ENCODE data around the gene NCKAP1. TPM values are rescaled to one million over a fixed set of nuclear protein-coding genes. Genes with fewer than 3 reads are reported as not detected.

The NCKAP1 gene
- polyA plus RNA-seq, 1 of the 3 experiments (the other 2 are of a cell fraction): 64.0 TPM

DNA sequence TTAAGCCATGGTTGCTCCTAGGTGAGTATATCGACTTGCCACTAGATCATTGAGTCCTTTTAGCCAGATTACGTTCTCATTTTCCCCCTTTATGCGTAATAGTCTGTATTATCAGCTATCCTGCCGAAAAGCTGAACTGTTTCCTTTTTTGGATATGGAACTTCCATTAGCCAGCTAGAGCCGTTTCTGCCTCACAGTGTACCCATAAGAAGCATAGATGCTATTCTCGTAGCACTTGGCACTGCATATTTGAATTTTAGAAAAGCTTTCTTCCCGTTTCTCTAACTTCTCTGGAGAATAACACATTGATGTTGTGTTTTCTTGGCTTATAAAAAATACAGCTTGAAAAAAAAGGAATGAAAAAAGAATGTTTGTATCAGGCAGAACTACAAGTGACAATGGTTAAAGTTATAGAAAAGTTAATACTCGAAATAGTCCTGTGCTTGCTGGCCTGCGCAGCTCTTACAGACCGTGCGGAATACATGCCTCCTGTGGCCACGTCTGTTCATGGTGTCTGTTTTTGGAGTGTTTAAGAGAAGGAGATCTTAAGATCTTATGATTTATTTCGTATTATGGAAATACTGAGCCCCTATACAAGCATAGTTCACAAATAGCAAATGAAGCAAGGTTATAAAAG, 41.0 kb upstream of the NCKAP1 start (continued):
- TF ChIP-seq PBX3 (IDR thresholded peaks at IDR 0.05): no peak
- TF ChIP-seq CHD2 (IDR thresholded peaks at IDR 0.05; ENCODE audit: low read length, partially characterized antibody): no peak
- no peak for TF ChIP-seq MEF2A (IDR thresholded peaks at IDR 0.05; ENCODE audit: borderline replicate concordance, low read depth)
- TF ChIP-seq SIN3A (IDR thresholded peaks at IDR 0.05; ENCODE audit: borderline replicate concordance, low read depth, low read length): no peak
- TF ChIP-seq YY1 (IDR thresholded peaks at IDR 0.05; ENCODE audit: low read depth): no peak

DNA sequence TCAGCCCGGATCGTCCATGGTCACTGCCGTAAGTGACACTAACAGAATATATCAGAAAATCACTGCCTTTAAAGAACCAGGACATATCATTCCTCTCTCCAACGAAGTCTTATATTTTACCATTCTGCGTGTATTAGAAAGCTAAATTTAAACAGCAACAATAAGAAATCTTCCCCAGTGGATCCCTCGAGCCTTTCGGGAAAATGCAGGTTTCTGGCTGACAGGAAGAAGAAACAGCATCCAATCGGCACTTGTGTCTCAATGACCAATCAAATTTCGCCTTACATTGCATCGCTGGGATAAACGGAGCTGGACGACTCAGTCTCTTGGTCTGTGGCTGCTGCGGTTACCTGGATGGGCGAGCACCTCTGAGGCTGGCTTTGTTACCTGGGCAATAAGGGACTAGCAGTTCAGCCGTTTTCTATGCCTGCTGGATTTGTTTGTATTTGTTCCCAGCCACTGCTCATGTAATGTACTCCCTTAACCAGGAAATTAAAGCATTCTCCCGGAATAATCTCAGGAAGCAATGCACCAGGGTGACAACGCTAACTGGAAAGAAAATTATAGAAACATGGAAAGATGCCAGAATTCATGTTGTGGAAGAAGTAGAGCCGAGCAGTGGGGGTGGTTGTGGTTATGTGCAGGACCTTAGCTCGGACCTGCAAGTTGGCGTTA, 40.3 kb upstream of the NCKAP1 start, which contains the start of gene DUSP19:
Gene DUSP19, plus strand, starts transcription at position 284 of the 675 bp plus-strand sequence. Its CDS starts 187 bp downstream, at position 471.
- H3K79me2 ChIP-seq (ENCODE audit: insufficient read depth): no peaks in the 10 kb centered on the region; the same call in 1 of the 2 replicates
- H3K4me3 ChIP-seq (ENCODE audit: low read depth in 2 of 2, low read length in 1 of 2): peak within 1 kb of the TSS; percentile 69 to 82
- peaks cover 0 to 2% of the 10 kb centered on the region in 2 experiments; a peak in 2 of 4 replicates for H3K4me1 ChIP-seq (ENCODE audit: control insufficient read depth in 1 of 2, insufficient read depth in 2 of 2, low read depth in 1 of 2, low read length in 1 of 2)
- peak within 1 kb of the TSS; percentile 98 for H2AFZ ChIP-seq (ENCODE audit: low read depth)
- ChIA-PET POLR2A (interaction anchor here (0.6 to 1.5 kb wide), 3 partner anchors 46 to 1249 kb away, joined by 4 to 13 read pairs (median 4); partner anchors contain the start of gene NUP35), CTCF (interaction anchor here (0.6 to 1.1 kb wide), 3 partner anchors 10 to 14 kb away, joined by 3 to 5 read pairs (median 3); no protein-coding TSS in a partner anchor)
- DNase-seq: peak; percentile 88
- no peaks in the 10 kb centered on the region for H3K9me2 ChIP-seq
- H3K4me2 ChIP-seq: peak within 1 kb of the TSS; percentile 81
- H4K20me1 ChIP-seq (ENCODE audit: insufficient read depth): no peaks in the 10 kb centered on the region
- H3K27ac ChIP-seq (ENCODE audit: low read depth in 2 of 2, low read length in 1 of 2): peak within 1 kb of the TSS; percentile 52 to 85
- no peaks in the 10 kb centered on the region for H3K36me3 ChIP-seq (replicated peaks in 1 of 2; ENCODE audit: control insufficient read depth in 1 of 2, insufficient read depth in 2 of 2, low read length in 1 of 2)
- H3F3A ChIP-seq (replicated peaks; ENCODE audit: insufficient read depth): peaks cover 4% of the 10 kb centered on the region
- no peaks in the 10 kb centered on the region for H3K9me3 ChIP-seq
- peak within 1 kb of the TSS; percentile 72 for H3K9ac ChIP-seq
- H3K27me3 ChIP-seq (ENCODE audit: insufficient read depth): no peaks in the 10 kb centered on the region
- WGBS (ENCODE audit: low lambda C conversion rate): 1% methylated on average over 20 of the region's 20 CpGs
- TF ChIP-seq FOXM1 (IDR thresholded peaks at IDR 0.05; ENCODE audit: low read depth): no peak
- TF ChIP-seq, protein P1, sequence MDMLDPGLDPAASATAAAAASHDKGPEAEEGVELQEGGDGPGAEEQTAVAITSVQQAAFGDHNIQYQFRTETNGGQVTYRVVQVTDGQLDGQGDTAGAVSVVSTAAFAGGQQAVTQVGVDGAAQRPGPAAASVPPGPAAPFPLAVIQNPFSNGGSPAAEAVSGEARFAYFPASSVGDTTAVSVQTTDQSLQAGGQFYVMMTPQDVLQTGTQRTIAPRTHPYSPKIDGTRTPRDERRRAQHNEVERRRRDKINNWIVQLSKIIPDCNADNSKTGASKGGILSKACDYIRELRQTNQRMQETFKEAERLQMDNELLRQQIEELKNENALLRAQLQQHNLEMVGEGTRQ (IDR thresholded peaks at IDR 0.05; ENCODE audit: borderline replicate concordance, low read depth, low read length): no peak
- peak; percentile 96 for TF ChIP-seq MXI1 (IDR thresholded peaks at IDR 0.05; ENCODE audit: low read depth, low read length)
- TF ChIP-seq CTCF (IDR thresholded peaks at IDR 0.05): no peak
- TF ChIP-seq FOSL2 (IDR thresholded peaks at IDR 0.05; ENCODE audit: borderline replicate concordance, low read depth): no peak
- TF ChIP-seq, protein P2, sequence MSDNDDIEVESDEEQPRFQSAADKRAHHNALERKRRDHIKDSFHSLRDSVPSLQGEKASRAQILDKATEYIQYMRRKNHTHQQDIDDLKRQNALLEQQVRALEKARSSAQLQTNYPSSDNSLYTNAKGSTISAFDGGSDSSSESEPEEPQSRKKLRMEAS (IDR thresholded peaks at IDR 0.05; ENCODE audit: low read depth): peak; percentile 78
- peak; percentile 14; the same call in 1 of the 2 replicates for TF ChIP-seq RCOR1 (IDR thresholded peaks at IDR 0.05; ENCODE audit: low read length)
- no peak for TF ChIP-seq NRF1 (IDR thresholded peaks at IDR 0.05; ENCODE audit: low read depth, low read length)
- peak; percentile 74; the same call in 1 of the 2 replicates for TF ChIP-seq RFX5 (IDR thresholded peaks at IDR 0.05; ENCODE audit: low read length)
- no peak for TF ChIP-seq EZH2phosphoT487 (IDR thresholded peaks at IDR 0.05; ENCODE audit: borderline replicate concordance, low read depth)
- TF ChIP-seq, protein P3, sequence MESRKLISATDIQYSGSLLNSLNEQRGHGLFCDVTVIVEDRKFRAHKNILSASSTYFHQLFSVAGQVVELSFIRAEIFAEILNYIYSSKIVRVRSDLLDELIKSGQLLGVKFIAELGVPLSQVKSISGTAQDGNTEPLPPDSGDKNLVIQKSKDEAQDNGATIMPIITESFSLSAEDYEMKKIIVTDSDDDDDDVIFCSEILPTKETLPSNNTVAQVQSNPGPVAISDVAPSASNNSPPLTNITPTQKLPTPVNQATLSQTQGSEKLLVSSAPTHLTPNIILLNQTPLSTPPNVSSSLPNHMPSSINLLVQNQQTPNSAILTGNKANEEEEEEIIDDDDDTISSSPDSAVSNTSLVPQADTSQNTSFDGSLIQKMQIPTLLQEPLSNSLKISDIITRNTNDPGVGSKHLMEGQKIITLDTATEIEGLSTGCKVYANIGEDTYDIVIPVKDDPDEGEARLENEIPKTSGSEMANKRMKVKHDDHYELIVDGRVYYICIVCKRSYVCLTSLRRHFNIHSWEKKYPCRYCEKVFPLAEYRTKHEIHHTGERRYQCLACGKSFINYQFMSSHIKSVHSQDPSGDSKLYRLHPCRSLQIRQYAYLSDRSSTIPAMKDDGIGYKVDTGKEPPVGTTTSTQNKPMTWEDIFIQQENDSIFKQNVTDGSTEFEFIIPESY (IDR thresholded peaks at IDR 0.05; ENCODE audit: borderline replicate concordance, low read depth): no peak
- TF ChIP-seq TAF1 (IDR thresholded peaks at IDR 0.05; ENCODE audit: borderline replicate concordance, low read depth, low read length): peak; percentile 89
- no peak for TF ChIP-seq RAD21 (IDR thresholded peaks at IDR 0.05; ENCODE audit: low read length)
- no peak for TF ChIP-seq NFIC (IDR thresholded peaks at IDR 0.05; ENCODE audit: borderline replicate concordance)
- peak; percentile 64; the same call in 1 of the 2 replicates for TF ChIP-seq ELF1 (IDR thresholded peaks at IDR 0.05)
- peak; percentile 96 for TF ChIP-seq POLR2AphosphoS5 (IDR thresholded peaks at IDR 0.05; ENCODE audit: low read depth, low read length)
- peak; percentile 27; the same call in 1 of the 2 replicates for TF ChIP-seq TCF12 (IDR thresholded peaks at IDR 0.05)
- no peak for TF ChIP-seq PBX3 (IDR thresholded peaks at IDR 0.05)
- TF ChIP-seq FOXJ3 (CRISPR knock-in tag; IDR thresholded peaks at IDR 0.05): no peak
- peak; percentile 69; the same call in 1 of the 2 replicates for TF ChIP-seq SIN3A (IDR thresholded peaks at IDR 0.05; ENCODE audit: borderline replicate concordance, low read depth, low read length)

All from SK-N-SH (cell line).